Esophagus muscularis mucosa (tissue), 3 donors: Measurements from ENCODE around the gene GADD45B.

Experiments used
- CTCF ChIP-seq, 3 experiments: fragments of 200-600 bp in 2 of 3; fragments of 450-650 bp in 1 of 3; sonication (generic) in 2 of 3; IDR thresholded peaks; one replicate each; pipeline ENCODE4 v1.5.1; 2017 to 2019; ENCODE audit warnings: antibody characterized with exemption in 3 of 3, mild to moderate bottlenecking in 2 of 3, moderate library complexity in 1 of 3
- POLR2A ChIP-seq: fragments of 450-650 bp; IDR thresholded peaks from one replicate; pipeline ENCODE4 v1.6.1; 2017; ENCODE audit warnings: antibody characterized with exemption, moderate library complexity, mild to moderate bottlenecking, low read depth

- TF ChIP-seq POLR2A (no peak), CTCF (IDR thresholded peaks at IDR 0.05) (no peak)
Measured at GRCh38 chr19:2503521-2504109, 27.7 kb downstream of the GADD45B start.
